GM21515 (cell line): ENCODE results near the gene FOXK1.
"Not testable (repeated sequence)": the region's sequence is repeated elsewhere in the genome, so short reads cannot be mapped to it uniquely, and the experiment has no call there.

ENCODE experiments used
- ATAC-seq: cut with Tn5 transposase; IDR thresholded peaks from one replicate; pipeline ENCODE4 v1.9.1; 2021; ENCODE audit not compliant: unreplicated experiment

The FOXK1 gene

GRCh38 chr7:4783292-4783652 lies 101.2 kb downstream of the FOXK1 start:
- ATAC-seq: no peak

- no peak for ATAC-seq
Measured at GRCh38 chr7:4783762-4784351, 101.8 kb downstream of the FOXK1 start.

- no peak for ATAC-seq
Measured at GRCh38 chr7:4784799-4785198, 102.7 kb downstream of the FOXK1 start.

- ATAC-seq: no peak
Measured at GRCh38 chr7:4785371-4785770, 103.3 kb downstream of the FOXK1 start.

- no peak for ATAC-seq
Measured at GRCh38 chr7:4786015-4786414, 103.9 kb downstream of the FOXK1 start.

GRCh38 chr7:4787541-4787940 lies 105.4 kb downstream of the FOXK1 start:
- no peak for ATAC-seq

GRCh38 chr7:4787947-4788626 lies 106.0 kb downstream of the FOXK1 start:
- no peak for ATAC-seq

GRCh38 chr7:4788627-4789189 lies 106.6 kb downstream of the FOXK1 start:
- no peak for ATAC-seq

- no peak for ATAC-seq
Measured at GRCh38 chr7:4789194-4790077, 107.3 kb downstream of the FOXK1 start.

GRCh38 chr7:4790078-4790465 lies 108.0 kb downstream of the FOXK1 start:
- ATAC-seq: no peak

- ATAC-seq: no peak
Measured at GRCh38 chr7:4790516-4790991, 108.5 kb downstream of the FOXK1 start.

GRCh38 chr7:4791101-4791737 lies 109.1 kb downstream of the FOXK1 start:
- ATAC-seq: no peak

GRCh38 chr7:4791738-4792536 lies 109.8 kb downstream of the FOXK1 start:
- no peak for ATAC-seq

GRCh38 chr7:4792537-4793126 lies 110.5 kb downstream of the FOXK1 start:
- ATAC-seq: no peak

GRCh38 chr7:4793385-4793993 lies 111.4 kb downstream of the FOXK1 start:
- not testable (repeated sequence) for ATAC-seq

- ATAC-seq: not testable (repeated sequence)
Measured at GRCh38 chr7:4794171-4794570, 112.1 kb downstream of the FOXK1 start.

- no peak for ATAC-seq
Measured at GRCh38 chr7:4794591-4795350, 112.7 kb downstream of the FOXK1 start.

- ATAC-seq: no peak
Measured at GRCh38 chr7:4796453-4796852, 114.4 kb downstream of the FOXK1 start.
